Measurements from ENCODE around the gene CDC14A. TPM values are rescaled to one million over a fixed set of nuclear protein-coding genes. Genes with fewer than 3 reads are reported as not detected.

CDC14A gene
- total and polyA plus RNA-seq, 11 donors: 1.7 to 8.8 (median 3.5) TPM

DNA sequence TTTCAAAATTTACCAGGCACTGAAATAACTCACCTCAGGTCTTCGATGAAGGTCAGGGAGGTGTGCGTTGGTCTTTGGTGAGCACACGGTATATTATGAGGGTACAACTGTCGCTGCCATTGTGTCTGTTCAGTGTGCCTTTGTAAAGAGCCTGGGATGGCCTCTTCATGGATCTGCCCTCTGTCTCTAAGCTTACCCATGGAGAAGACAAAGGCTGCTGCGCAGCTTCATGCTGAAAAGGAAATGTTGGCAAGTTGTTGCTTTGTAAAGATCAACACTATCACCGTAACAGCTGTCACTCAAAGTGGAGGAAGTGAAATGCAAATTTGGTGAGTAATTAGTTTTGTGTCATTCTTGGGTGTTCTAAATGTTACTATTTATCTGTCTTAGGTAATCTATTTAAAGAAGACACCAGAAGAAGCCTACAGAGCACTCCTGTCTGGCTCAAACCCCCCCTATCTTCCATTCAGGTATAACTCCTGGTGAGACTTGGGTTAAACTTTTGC lies 71.6 kb downstream of the CDC14A start:
- DNase-seq (no peak), ATAC-seq (no peak)
- intact Hi-C loops (cut with DNase I): no loop called here
- H3K27ac ChIP-seq: peak overlapping the region in 1 of 12 donors; percentile 69
- peaks cover 0 to 6% (median 0%) of the 10 kb centered on the region in 12 donors for H3K4me1 ChIP-seq
- no peaks in the 10 kb centered on the region for H3K27me3 ChIP-seq
- H3K9me3 ChIP-seq: no peaks in the 10 kb centered on the region
- H3K36me3 ChIP-seq: peaks cover 0 to 10% (median 7%) of the 10 kb centered on the region in 9 donors
- WGBS, 4 donors: 95 to 99% (median 98%) methylated on average over 6 of the region's 6 CpGs
- H3K4me3 ChIP-seq: peak overlapping the region in 1 of 12 donors; percentile 16
- TF ChIP-seq, protein P1, sequence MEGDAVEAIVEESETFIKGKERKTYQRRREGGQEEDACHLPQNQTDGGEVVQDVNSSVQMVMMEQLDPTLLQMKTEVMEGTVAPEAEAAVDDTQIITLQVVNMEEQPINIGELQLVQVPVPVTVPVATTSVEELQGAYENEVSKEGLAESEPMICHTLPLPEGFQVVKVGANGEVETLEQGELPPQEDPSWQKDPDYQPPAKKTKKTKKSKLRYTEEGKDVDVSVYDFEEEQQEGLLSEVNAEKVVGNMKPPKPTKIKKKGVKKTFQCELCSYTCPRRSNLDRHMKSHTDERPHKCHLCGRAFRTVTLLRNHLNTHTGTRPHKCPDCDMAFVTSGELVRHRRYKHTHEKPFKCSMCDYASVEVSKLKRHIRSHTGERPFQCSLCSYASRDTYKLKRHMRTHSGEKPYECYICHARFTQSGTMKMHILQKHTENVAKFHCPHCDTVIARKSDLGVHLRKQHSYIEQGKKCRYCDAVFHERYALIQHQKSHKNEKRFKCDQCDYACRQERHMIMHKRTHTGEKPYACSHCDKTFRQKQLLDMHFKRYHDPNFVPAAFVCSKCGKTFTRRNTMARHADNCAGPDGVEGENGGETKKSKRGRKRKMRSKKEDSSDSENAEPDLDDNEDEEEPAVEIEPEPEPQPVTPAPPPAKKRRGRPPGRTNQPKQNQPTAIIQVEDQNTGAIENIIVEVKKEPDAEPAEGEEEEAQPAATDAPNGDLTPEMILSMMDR (IDR thresholded peaks at IDR 0.05): no peak
- no peak for TF ChIP-seq POLR2A (IDR thresholded peaks at IDR 0.05)

DNA sequence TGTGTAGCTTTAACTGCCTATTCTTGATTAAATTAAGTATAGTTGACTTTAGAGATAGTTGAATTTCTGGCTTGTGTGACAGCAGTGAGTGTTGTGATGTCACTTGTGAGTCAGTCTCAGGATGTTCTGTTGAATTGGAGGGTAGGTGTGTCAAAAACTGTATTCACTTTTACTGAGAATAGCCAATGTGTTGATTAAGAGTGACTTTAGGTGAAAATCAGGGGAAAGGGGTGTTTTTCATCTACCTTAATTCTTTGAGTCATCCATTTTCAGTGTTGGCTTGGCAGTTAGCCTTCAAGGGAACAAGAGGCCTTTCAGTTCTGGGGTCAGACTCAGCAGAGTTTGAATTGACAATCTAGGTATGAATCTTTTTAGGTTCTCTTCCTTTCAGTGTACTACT lies 75.9 kb downstream of the CDC14A start:
- intact Hi-C loops (cut with DNase I): no loop called here

DNA sequence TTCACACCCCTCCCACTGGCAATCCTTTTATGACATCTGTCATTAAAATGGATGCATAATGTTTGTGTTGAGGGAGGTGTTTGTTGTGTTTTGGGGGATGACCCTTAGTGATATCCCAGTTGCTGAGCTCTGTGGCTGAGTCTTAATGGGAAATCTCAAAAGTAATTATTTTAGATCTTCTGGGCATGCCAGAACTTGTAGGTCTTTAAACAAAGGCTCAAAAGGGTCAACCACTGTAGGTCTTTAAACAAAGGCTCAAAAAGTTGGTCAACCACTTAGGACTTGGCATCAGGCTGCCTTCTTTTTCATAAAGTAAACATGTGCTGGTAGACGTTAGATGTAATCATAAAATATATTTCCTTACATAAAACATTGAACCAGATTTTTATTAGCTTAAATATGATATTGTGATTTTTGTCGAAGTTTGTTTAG lies 78.0 kb downstream of the CDC14A start:
- Histone ChIP-seq H3K27ac (no peak overlapping the region), H3K27me3 (no peaks in the 10 kb centered on the region), H3K4me1 (no peaks in the 10 kb centered on the region), H3K36me3 (peaks cover 0 to 8% (median 0%) of the 10 kb centered on the region in 9 donors), H3K9me3 (no peaks in the 10 kb centered on the region), H3K4me3 (no peak overlapping the region)
- intact Hi-C loops (cut with DNase I): no loop called here
- 76 to 84% (median 77%) methylated on average over 2 of the region's 2 CpGs for WGBS, 4 donors
- TF ChIP-seq, protein P1 (IDR thresholded peaks at IDR 0.05): no peak
- TF ChIP-seq POLR2A (IDR thresholded peaks at IDR 0.05): no peak
- ATAC-seq (no peak), DNase-seq (no peak)

More for the DNA sequence above, 75.9 kb downstream of the CDC14A start:
- Histone ChIP-seq H3K9me3 (no peaks in the 10 kb centered on the region), H3K4me1 (peaks cover 0 to 6% (median 0%) of the 10 kb centered on the region in 12 donors), H3K4me3 (no peak overlapping the region), H3K36me3 (peaks cover 0 to 10% (median 7%) of the 10 kb centered on the region in 9 donors), H3K27ac (no peak overlapping the region), H3K27me3 (no peaks in the 10 kb centered on the region)
- DNase-seq (no peak), ATAC-seq (no peak)
- TF ChIP-seq, protein P1 (IDR thresholded peaks at IDR 0.05): no peak
- TF ChIP-seq POLR2A (IDR thresholded peaks at IDR 0.05): no peak

DNA sequence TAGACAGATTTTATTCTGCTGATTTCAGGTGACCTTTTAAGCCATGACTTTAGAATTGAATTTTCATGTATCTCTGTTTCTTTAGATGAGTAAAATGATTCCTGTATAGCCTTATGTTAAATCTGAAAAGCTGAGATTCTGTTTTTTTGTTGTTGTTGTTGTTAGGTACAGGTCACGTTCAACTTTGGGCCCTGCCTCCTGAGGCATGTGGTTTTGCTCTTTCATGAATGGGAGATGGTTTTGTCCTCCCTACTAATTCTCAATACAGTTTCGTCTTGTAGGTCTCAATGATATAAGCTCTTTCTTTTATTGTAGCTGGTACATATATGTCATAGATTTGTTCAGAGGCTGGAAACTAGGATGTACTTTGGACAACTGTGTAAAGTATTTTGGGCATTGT lies 79.6 kb downstream of the CDC14A start:
- no peaks in the 10 kb centered on the region for H3K4me1 ChIP-seq
- ATAC-seq: no peak
- H3K36me3 ChIP-seq: no peaks in the 10 kb centered on the region
- no peak overlapping the region for H3K27ac ChIP-seq
- no peak for DNase-seq
- H3K27me3 ChIP-seq: no peaks in the 10 kb centered on the region
- TF ChIP-seq, protein P1 (IDR thresholded peaks at IDR 0.05): no peak
- TF ChIP-seq POLR2A (IDR thresholded peaks at IDR 0.05): no peak
- H3K4me3 ChIP-seq: no peak overlapping the region
- intact Hi-C loops (cut with DNase I): no loop called here
- no peaks in the 10 kb centered on the region for H3K9me3 ChIP-seq
- 92 to 100% (median 97%) methylated on average over 2 of the region's 2 CpGs for WGBS, 4 donors

Data from heart left ventricle (tissue), 16 donors.